SU-DHL-6 (cell line): ENCODE results near the gene SMAP1.

ENCODE experiments used
- H2AFZ ChIP-seq: fragments of 200-600 bp; sonication (generic); 2 replicates; pipeline ENCODE4 v1.6.1; 2014; ENCODE audit warnings: low read depth, mild to moderate bottlenecking, moderate library complexity, mixed read lengths, antibody characterized with exemption, low read length; ENCODE audit not compliant: severe bottlenecking
- H3F3A ChIP-seq: fragments of 200-600 bp; shearing (Covaris generic); 2 replicates; pipeline ENCODE4 v1.6.0; 2016; ENCODE audit warnings: antibody characterized with exemption, mild to moderate bottlenecking; ENCODE audit not compliant: insufficient read depth
- H3K27ac ChIP-seq: fragments of 200-600 bp; sonication (generic); 2 replicates; pipeline ENCODE4 v1.5.1; 2016; ENCODE audit warnings: low read depth, mild to moderate bottlenecking, low read length, moderate library complexity, mixed read lengths
- H3K27me3 ChIP-seq: fragments of 200-600 bp; sonication (generic), shearing (Covaris generic); 2 replicates; pipeline ENCODE4 v1.6.0; 2014; ENCODE audit warnings: mild to moderate bottlenecking, low read length
- H3K36me3 ChIP-seq: fragments of 200-600 bp; sonication (generic); 2 replicates; pipeline ENCODE4 v1.6.1; 2014; ENCODE audit warnings: mild to moderate bottlenecking, low read length, mixed read lengths
- H3K4me2 ChIP-seq: fragments of 300-600, 200-600 bp; shearing (Covaris generic), sonication (generic); 2 replicates; pipeline ENCODE4 v1.6.0; 2014; ENCODE audit warnings: low read length, low read depth, mild to moderate bottlenecking; ENCODE audit not compliant: poor library complexity, severe bottlenecking
- H3K4me3 ChIP-seq: fragments of 200-600 bp; sonication (generic); 2 replicates; pipeline ENCODE4 v1.5.1; 2014; ENCODE audit warnings: antibody characterized with exemption, low read length, mild to moderate bottlenecking, mixed read lengths; ENCODE audit not compliant: insufficient read depth, poor library complexity, severe bottlenecking
- H3K79me2 ChIP-seq: fragments of 200-600 bp; sonication (generic); 2 replicates; pipeline ENCODE4 v1.6.1; 2014; ENCODE audit warnings: mild to moderate bottlenecking, low read length, moderate library complexity; ENCODE audit not compliant: insufficient read depth
- H3K9ac ChIP-seq: fragments of 200-600 bp; sonication (generic); 2 replicates; pipeline ENCODE4 v1.7.0; 2014; ENCODE audit warnings: mild to moderate bottlenecking, low read length
- H3K9me2 ChIP-seq: fragments of 200-600 bp; sonication (generic); replicated peaks from 2 replicates; pipeline ENCODE4 v1.6.1; 2014; ENCODE audit warnings: low read length; ENCODE audit not compliant: insufficient read depth
- H3K9me3 ChIP-seq: fragments of 200-600 bp; sonication (generic); 2 replicates; pipeline ENCODE4 v1.6.1; 2014; ENCODE audit warnings: low read length, mixed read lengths; ENCODE audit not compliant: insufficient read depth
- H4K20me1 ChIP-seq: fragments of 200-600 bp; sonication (generic); 2 replicates; pipeline ENCODE4 v1.6.1; 2014; ENCODE audit warnings: low read depth, mild to moderate bottlenecking, antibody characterized with exemption, low read length, moderate library complexity, mixed read lengths
- EZH2phosphoT487 ChIP-seq: fragments of 200-600 bp; sonication (generic), shearing (Covaris generic); conservative IDR thresholded peaks from 2 replicates; pipeline ENCODE4 v1.6.1; 2018; ENCODE audit warnings: mild to moderate bottlenecking, antibody characterized with exemption, low read length, moderate library complexity, mixed read lengths
- TF ChIP-seq, protein P1 (sequence below): fragments of 200-600 bp; sonication (generic); IDR thresholded peaks from one replicate; pipeline ENCODE4 v1.5.1; 2017; ENCODE audit warnings: antibody characterized with exemption, mild to moderate bottlenecking, low read length, moderate library complexity; ENCODE audit not compliant: insufficient read depth, poor library complexity, severe bottlenecking

SMAP1 gene

DNA sequence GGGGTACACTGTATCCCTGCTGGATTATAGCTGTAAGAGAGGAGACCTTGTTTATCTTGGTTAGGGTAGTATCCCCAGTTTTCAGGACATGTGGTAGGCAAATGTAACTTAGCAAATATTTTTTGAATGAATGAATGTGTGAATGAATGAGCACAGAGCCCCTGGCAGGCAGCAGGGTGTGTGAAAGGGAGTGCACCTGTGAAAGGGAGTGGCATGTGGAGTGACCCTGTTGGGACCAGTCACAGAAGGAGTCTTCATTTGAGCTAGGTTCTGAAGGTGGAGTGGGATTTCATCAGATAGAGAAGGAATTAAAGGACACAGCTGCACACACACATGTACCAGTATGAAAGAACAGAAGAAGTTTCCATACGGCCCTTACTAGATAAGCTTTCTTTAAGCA lies 4.9 kb downstream of the SMAP1 start:
- no peak overlapping the region for H3K27ac ChIP-seq
- no peaks in the 10 kb centered on the region for H3K9me2 ChIP-seq
- 0 out of 2 replicates have a peak, but pooled peaks cover 5% of the 10 kb centered on the region for H3F3A ChIP-seq
- no peak overlapping the region for H3K9ac ChIP-seq
- peaks cover 29% of the 10 kb centered on the region for H4K20me1 ChIP-seq
- TF ChIP-seq EZH2phosphoT487: no peak
- TF ChIP-seq, protein P1, sequence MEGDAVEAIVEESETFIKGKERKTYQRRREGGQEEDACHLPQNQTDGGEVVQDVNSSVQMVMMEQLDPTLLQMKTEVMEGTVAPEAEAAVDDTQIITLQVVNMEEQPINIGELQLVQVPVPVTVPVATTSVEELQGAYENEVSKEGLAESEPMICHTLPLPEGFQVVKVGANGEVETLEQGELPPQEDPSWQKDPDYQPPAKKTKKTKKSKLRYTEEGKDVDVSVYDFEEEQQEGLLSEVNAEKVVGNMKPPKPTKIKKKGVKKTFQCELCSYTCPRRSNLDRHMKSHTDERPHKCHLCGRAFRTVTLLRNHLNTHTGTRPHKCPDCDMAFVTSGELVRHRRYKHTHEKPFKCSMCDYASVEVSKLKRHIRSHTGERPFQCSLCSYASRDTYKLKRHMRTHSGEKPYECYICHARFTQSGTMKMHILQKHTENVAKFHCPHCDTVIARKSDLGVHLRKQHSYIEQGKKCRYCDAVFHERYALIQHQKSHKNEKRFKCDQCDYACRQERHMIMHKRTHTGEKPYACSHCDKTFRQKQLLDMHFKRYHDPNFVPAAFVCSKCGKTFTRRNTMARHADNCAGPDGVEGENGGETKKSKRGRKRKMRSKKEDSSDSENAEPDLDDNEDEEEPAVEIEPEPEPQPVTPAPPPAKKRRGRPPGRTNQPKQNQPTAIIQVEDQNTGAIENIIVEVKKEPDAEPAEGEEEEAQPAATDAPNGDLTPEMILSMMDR: no peak
- H3K79me2 ChIP-seq: peaks cover 91% of the 10 kb centered on the region
- H2AFZ ChIP-seq: no peak overlapping the region
- H3K4me2 ChIP-seq: no peak overlapping the region
- no peaks in the 10 kb centered on the region for H3K36me3 ChIP-seq
- H3K27me3 ChIP-seq: no peaks in the 10 kb centered on the region
- no peaks in the 10 kb centered on the region for H3K9me3 ChIP-seq
- H3K4me3 ChIP-seq: no peak overlapping the region

DNA sequence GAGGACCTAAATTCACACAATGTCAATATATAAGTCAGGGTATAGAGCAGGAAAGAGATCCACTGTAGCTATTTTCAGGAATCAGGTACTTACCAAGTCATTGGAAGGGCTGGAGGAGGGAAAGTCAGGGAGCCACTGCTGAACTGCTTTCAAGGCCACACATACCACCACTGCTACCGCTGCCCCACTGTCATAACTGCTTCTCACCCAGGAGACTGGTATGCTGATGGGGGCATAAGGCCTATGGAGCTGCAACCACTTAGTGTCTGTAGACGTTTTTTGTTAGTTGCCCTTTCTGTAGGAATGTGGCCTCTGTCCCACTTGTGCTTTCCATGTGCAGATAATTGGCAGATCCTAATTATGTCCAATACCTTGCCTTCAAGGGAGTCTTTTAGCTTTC lies 5.4 kb downstream of the SMAP1 start:
- no peaks in the 10 kb centered on the region for H3K9me3 ChIP-seq
- H3K4me3 ChIP-seq: no peak overlapping the region
- peaks cover 29% of the 10 kb centered on the region for H4K20me1 ChIP-seq
- H3K79me2 ChIP-seq: peaks cover 96% of the 10 kb centered on the region
- no peak overlapping the region for H3K9ac ChIP-seq
- no peak overlapping the region for H3K4me2 ChIP-seq
- H3K27ac ChIP-seq: no peak overlapping the region
- no peaks in the 10 kb centered on the region for H3K9me2 ChIP-seq
- 0 out of 2 replicates have a peak, but pooled peaks cover 5% of the 10 kb centered on the region for H3F3A ChIP-seq
- no peak overlapping the region for H2AFZ ChIP-seq
- TF ChIP-seq EZH2phosphoT487: no peak
- no peaks in the 10 kb centered on the region for H3K36me3 ChIP-seq
- H3K27me3 ChIP-seq: no peaks in the 10 kb centered on the region

DNA sequence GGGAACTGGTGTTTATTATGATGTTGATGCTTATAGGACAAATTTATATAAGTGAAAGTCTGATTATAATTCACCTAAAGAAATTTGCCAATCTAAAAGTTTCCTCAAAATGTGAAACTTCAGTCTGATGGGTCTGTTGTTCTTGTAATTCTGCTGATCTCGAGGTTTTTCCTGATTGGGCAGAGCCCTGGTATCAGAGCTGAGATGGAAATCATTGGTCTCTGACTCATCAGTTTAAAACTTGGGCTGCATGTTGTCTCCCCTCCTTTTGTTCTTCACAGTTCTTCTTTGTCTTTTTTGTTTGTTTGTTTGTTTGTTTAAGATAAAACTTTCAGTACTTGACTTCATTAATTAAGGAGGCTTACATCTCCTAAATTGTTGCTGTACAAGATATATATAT lies 5.9 kb downstream of the SMAP1 start:
- Histone ChIP-seq H3K4me2 (no peak overlapping the region), H3K9ac (no peak overlapping the region), H3K27me3 (no peaks in the 10 kb centered on the region), H3K79me2 (peaks cover 96% of the 10 kb centered on the region), H4K20me1 (peaks cover 29% of the 10 kb centered on the region), H3K4me3 (no peak overlapping the region), H3K27ac (no peak overlapping the region), H3K9me2 (no peaks in the 10 kb centered on the region), H3F3A (0 out of 2 replicates have a peak, but pooled peaks cover 5% of the 10 kb centered on the region), H3K9me3 (no peaks in the 10 kb centered on the region), H2AFZ (no peak overlapping the region), H3K36me3 (no peaks in the 10 kb centered on the region)
- no peak for TF ChIP-seq EZH2phosphoT487
- TF ChIP-seq, protein P1: no peak

DNA sequence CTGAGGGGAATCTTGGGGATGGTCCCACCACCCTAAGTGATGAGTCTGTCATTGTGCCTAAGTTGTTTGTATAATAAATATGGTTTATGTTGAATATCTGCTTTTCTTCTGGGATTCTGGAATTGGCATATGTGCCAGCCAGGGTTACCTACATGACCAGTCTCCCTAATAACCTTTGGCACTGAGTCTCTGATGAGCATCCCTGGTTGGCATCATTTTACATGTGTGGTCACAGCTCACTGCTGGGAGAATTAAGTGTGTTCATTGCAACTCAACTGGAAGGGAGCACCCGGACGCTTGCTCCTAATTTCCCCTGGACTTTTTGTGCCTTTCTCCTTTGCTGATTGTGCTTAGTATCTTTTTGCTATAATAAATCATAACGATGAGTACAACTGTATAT lies 8.1 kb downstream of the SMAP1 start:
- peaks cover 90% of the 10 kb centered on the region for H3K79me2 ChIP-seq
- no peak overlapping the region for H3K9ac ChIP-seq
- no peaks in the 10 kb centered on the region for H3F3A ChIP-seq
- H4K20me1 ChIP-seq: peaks cover 22% of the 10 kb centered on the region
- no peaks in the 10 kb centered on the region for H3K36me3 ChIP-seq
- H3K4me3 ChIP-seq: no peak overlapping the region
- H3K9me3 ChIP-seq: no peaks in the 10 kb centered on the region
- no peak overlapping the region for H2AFZ ChIP-seq
- no peak overlapping the region for H3K4me2 ChIP-seq
- TF ChIP-seq, protein P1: no peak
- TF ChIP-seq EZH2phosphoT487: no peak
- no peaks in the 10 kb centered on the region for H3K9me2 ChIP-seq
- H3K27ac ChIP-seq: no peak overlapping the region
- no peaks in the 10 kb centered on the region for H3K27me3 ChIP-seq
